ENCODE results near the gene SUN2. TPM values are rescaled to one million over a fixed set of nuclear protein-coding genes. Genes with fewer than 3 reads are reported as not detected.

SUN2 gene
- total and polyA plus RNA-seq, 9 of the 15 experiments (the other 6 are each of a cell fraction or from before 2014, with no cell fraction given), result 0.11 to 42.6 (median 16.7) TPM

DNA sequence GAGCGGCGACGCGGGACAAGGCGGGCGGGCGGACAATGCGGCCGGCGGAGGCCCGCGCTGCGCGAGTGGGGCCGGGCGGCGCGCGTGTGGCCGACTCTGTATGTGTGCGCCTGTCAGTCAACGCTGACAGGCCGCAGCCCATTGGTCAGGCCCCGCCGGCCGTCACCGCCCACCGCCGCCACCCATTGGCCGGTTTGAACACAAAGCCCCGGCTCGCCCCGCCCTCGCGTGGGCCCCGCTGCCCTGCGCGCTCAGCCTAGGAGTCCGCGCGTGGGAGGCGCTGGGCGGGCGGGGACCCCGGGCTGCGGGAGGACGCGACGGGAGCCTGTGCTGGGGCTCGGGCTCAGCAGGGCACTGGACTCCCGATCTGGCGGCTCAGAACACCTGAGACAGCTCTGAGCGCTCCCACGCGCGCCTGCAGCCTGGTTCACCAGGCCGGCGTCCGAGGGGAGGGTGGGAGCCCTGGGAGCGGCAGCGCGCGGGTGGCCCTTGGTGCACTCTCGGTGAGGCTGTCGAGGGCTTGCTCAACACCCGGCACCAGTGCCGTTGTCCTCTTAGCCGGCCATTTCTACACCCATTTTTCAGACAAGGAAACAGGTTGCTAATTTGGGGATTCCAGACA lies at the start of gene SUN2 (continued):
- TF ChIP-seq PKNOX1 (IDR thresholded peaks at IDR 0.05), result peak; percentile 97
- TF ChIP-seq MEIS2 (IDR thresholded peaks at IDR 0.05; ENCODE audit: partially characterized antibody), result peak; percentile 72
- TF ChIP-seq SNIP1 (IDR thresholded peaks at IDR 0.05; ENCODE audit: low read depth), result no peak
- peak; percentile 45 for TF ChIP-seq TBP (optimal IDR thresholded peaks at IDR 0.05; ENCODE audit: low read depth, low read length)
- TF ChIP-seq ZNF263 (CRISPR knock-in tag; IDR thresholded peaks at IDR 0.05; ENCODE audit: borderline replicate concordance), result no peak
- no peak for TF ChIP-seq MGA (IDR thresholded peaks at IDR 0.05)
- TF ChIP-seq KLF16 (IDR thresholded peaks at IDR 0.05), result no peak
- no peak for TF ChIP-seq ATF2 (CRISPR knock-in tag; IDR thresholded peaks at IDR 0.05)
- TF ChIP-seq CBX2 (IDR thresholded peaks at IDR 0.05; ENCODE audit: insufficient read depth, low read length, poor library complexity, severe bottlenecking), result no peak
- no peak for TF ChIP-seq ZNF24 (IDR thresholded peaks at IDR 0.05)
- TF ChIP-seq, protein P1, sequence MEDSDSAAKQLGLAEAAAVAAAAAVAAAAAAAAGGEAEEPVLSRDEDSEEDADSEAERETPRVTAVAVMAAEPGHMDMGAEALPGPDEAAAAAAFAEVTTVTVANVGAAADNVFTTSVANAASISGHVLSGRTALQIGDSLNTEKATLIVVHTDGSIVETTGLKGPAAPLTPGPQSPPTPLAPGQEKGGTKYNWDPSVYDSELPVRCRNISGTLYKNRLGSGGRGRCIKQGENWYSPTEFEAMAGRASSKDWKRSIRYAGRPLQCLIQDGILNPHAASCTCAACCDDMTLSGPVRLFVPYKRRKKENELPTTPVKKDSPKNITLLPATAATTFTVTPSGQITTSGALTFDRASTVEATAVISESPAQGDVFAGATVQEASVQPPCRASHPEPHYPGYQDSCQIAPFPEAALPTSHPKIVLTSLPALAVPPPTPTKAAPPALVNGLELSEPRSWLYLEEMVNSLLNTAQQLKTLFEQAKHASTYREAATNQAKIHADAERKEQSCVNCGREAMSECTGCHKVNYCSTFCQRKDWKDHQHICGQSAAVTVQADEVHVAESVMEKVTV (CRISPR knock-in tag; IDR thresholded peaks at IDR 0.05), result no peak
- TF ChIP-seq RFX1 (IDR thresholded peaks at IDR 0.05), result no peak
- TF ChIP-seq FOS (IDR thresholded peaks at IDR 0.05; ENCODE audit: extremely low read depth, insufficient read length), result peak; percentile 63
